GM18868 (cell line): ENCODE data around the gene KCND3.

ENCODE experiments used
- ATAC-seq: cut with Tn5 transposase; IDR thresholded peaks from one replicate; pipeline ENCODE4 v1.9.1; 2021; ENCODE audit warnings: mild to moderate bottlenecking, moderate library complexity; ENCODE audit not compliant: unreplicated experiment

The KCND3 gene

GRCh38 chr1:111961016-111961415 lies 28.5 kb downstream of the KCND3 start:
- ATAC-seq: no peak

- ATAC-seq: no peak
These were observed 30.0 kb downstream of the KCND3 start for GRCh38 chr1:111959436-111959835.

GRCh38 chr1:111958851-111959250 lies 30.6 kb downstream of the KCND3 start:
- no peak for ATAC-seq

- no peak for ATAC-seq
These were observed 31.4 kb downstream of the KCND3 start for GRCh38 chr1:111958075-111958474.

- ATAC-seq: no peak
These were observed 33.2 kb downstream of the KCND3 start for GRCh38 chr1:111956155-111956771.

- no peak for ATAC-seq
These were observed 33.7 kb downstream of the KCND3 start for GRCh38 chr1:111955755-111956154.

GRCh38 chr1:111953797-111954196 lies 35.7 kb downstream of the KCND3 start:
- ATAC-seq: no peak

GRCh38 chr1:111952125-111952657 lies 37.3 kb downstream of the KCND3 start:
- no peak for ATAC-seq

- no peak for ATAC-seq
These were observed 41.0 kb downstream of the KCND3 start for GRCh38 chr1:111948209-111949171.

GRCh38 chr1:111943846-111944749 lies 45.4 kb downstream of the KCND3 start:
- no peak for ATAC-seq

GRCh38 chr1:111943066-111943465 lies 46.4 kb downstream of the KCND3 start:
- no peak for ATAC-seq

- ATAC-seq: no peak
These were observed 50.9 kb downstream of the KCND3 start for GRCh38 chr1:111938536-111938935.

- no peak for ATAC-seq
These were observed 51.3 kb downstream of the KCND3 start for GRCh38 chr1:111938123-111938522.

GRCh38 chr1:111937147-111937725 lies 52.2 kb downstream of the KCND3 start:
- ATAC-seq: no peak

GRCh38 chr1:111934106-111934852 lies 55.2 kb downstream of the KCND3 start:
- no peak for ATAC-seq

- no peak for ATAC-seq
These were observed 59.1 kb downstream of the KCND3 start for GRCh38 chr1:111930356-111930755.

- no peak for ATAC-seq
These were observed 60.9 kb downstream of the KCND3 start for GRCh38 chr1:111928531-111928930.

GRCh38 chr1:111927652-111928051 lies 61.8 kb downstream of the KCND3 start:
- ATAC-seq: no peak

- ATAC-seq: no peak
These were observed 64.7 kb downstream of the KCND3 start for GRCh38 chr1:111924786-111925185.

GRCh38 chr1:111923766-111924165 lies 65.7 kb downstream of the KCND3 start:
- ATAC-seq: no peak
